Stimulated activated CD4-positive, alpha-beta T cell treated with anti-CD3 and anti-CD28 coated beads, Interleukin-1b, Interleukin-23, amount 100 ng/mL, for 24 hours (primary cell): ENCODE results near the gene SYNJ1.
"Not testable (repeated sequence)": the region's sequence is repeated elsewhere in the genome, so short reads cannot be mapped to it uniquely, and the experiment has no call there.

Experiments
- DNase-seq, 4 experiments: peaks; one replicate each; pipeline ENCODE4 v3.0.0-alpha.2; 2020; ENCODE audit warnings: low read depth in 4 of 4, low spot score in 1 of 4

Gene SYNJ1

GRCh38 chr21:32695482-32695881 lies 32.3 kb downstream of the SYNJ1 start:
- not testable (repeated sequence) for DNase-seq

- DNase-seq: no peak
Observed at GRCh38 chr21:32693581-32693980, 34.2 kb downstream of the SYNJ1 start.

GRCh38 chr21:32690085-32690484 lies 37.7 kb downstream of the SYNJ1 start:
- no peak for DNase-seq

- DNase-seq: no peak
Observed at GRCh38 chr21:32687643-32688345, 40.0 kb downstream of the SYNJ1 start.

DNA sequence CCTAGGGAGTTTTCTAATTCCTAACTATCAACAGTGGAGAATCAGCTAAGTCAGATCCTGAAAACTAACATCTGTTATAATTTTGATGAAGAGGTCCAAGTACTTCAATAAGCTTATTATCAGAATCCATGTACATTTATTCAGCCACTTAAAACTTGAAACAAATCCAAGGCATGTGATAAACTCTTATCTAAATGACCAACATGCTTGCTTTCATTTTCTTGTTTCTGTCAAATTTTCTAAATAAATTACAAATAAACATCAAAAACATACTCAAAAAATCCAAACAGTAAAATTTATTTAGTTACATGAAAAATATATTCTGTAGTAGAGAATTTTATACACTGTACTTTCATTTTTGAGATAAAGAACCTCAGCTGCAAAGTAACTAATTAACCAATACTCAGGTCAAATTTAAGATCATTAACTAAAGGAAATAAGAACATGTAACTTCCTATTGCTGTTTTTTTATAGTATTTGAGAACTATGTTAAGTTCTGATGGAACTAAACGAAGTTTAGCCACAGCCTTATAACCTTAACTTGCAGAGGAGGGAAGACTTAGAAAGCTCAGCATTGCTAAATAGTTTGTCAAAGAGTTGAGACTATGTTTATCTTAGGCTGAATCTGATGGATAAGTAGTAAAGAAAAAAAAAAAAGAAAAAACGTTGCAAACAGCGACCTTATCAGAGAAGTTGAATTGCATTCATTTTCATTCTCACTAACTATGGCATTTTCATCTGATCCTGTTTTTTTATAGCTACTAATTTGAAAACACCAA lies 44.9 kb downstream of the SYNJ1 start:
- no peak for DNase-seq

DNA sequence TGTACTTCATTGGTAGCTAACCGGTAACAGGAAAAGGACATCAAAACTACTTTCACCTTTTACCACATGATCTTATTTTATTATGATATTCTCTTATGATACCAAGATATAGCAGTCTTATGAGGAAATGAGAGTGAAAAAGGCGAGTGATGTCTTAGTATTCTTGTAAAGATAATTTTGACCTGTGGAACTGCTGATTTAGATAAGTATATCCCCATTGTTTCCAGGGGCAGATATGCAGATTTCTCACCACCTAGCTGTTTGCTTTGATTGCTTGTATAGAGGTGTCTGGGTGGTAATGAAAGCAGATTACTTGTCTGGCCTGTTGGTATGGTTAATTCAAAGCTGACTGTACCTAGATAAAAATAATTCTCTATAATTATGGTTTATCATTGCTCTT lies 53.1 kb downstream of the SYNJ1 start:
- no peak for DNase-seq

- DNase-seq: no peak
Observed at GRCh38 chr21:32674038-32674437, 53.8 kb downstream of the SYNJ1 start.

- no peak for DNase-seq
Observed at GRCh38 chr21:32666258-32666657, 61.6 kb downstream of the SYNJ1 start.

- not testable (repeated sequence) for DNase-seq
Observed at GRCh38 chr21:32664095-32664494, 63.7 kb downstream of the SYNJ1 start.

GRCh38 chr21:32661981-32662380 lies 65.8 kb downstream of the SYNJ1 start:
- not testable (repeated sequence) for DNase-seq

GRCh38 chr21:32661026-32661782 lies 66.6 kb downstream of the SYNJ1 start:
- not testable (repeated sequence) for DNase-seq

- no peak for DNase-seq
Observed at GRCh38 chr21:32658524-32658923, 69.3 kb downstream of the SYNJ1 start.

- DNase-seq: peak in 1 of 4 experiments; percentile 4
Observed at GRCh38 chr21:32653326-32653901, 74.4 kb downstream of the SYNJ1 start.

GRCh38 chr21:32648165-32648564 lies 79.6 kb downstream of the SYNJ1 start:
- DNase-seq: no peak

GRCh38 chr21:32645261-32646182 lies 82.3 kb downstream of the SYNJ1 start:
- no peak for DNase-seq

GRCh38 chr21:32641710-32642698 lies 85.8 kb downstream of the SYNJ1 start:
- no peak for DNase-seq

DNA sequence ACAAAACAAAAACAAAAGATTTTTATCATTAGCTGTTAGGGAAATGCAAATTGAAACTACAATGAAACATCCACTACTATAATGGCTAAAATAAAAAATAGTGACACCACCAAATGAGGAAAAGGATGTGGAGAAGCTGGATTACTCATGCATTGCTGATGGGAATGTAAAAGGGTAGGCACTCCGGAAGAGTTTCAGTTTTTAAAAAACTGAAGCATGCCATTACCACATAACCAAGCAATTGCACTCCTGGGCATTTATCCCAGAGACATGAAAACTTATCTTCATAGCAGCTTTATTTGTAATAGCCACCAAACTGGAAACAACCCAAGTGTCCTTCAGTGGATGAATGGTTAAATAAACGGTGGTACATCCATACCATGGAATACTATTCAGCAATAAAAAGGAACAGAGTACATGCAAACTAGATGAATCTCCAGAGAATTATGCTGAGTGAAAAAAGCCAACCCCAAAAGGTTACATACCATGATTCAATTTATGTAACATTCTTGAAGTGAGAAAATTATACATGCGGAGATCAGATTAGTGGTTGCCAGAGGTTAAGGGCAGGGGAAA lies 101.1 kb downstream of the SYNJ1 start:
- no peak for DNase-seq

DNA sequence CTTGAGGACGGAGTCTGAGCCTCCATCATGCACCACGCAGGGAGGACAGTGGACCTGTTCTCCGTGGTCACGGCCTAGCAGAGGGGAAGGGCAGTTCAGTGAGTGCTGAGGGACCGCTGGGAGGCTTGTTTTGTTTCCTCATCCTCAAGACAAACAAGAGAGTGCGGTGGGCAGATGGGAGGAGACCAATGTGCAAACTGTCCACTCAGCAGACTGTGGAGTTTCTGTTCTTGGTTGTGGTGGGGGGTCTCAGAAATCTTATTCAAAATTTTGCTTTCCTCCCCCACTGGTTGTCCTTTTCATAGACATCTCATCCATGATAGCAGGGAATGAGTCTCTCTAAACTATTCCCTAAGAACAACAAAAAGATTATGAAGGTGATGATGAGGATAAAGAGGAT lies 109.6 kb downstream of the SYNJ1 start:
- DNase-seq: not testable (repeated sequence)
